ENCODE results near the gene SLC48A1. TPM values are rescaled to one million over a fixed set of nuclear protein-coding genes. Genes with fewer than 3 reads are reported as not detected.

The SLC48A1 gene
- polyA plus RNA-seq, 4 donors = 49.1 to 67.0 (median 58.8) TPM

GRCh38 chr12:47757364-47757839 is 15.6 kb upstream of the SLC48A1 start:
- no peak for DNase-seq (ENCODE audit: low read depth in 4 of 4, low spot score in 2 of 4)

GRCh38 chr12:47757840-47758583 is 15.0 kb upstream of the SLC48A1 start:
- DNase-seq (ENCODE audit: low read depth in 4 of 4, low spot score in 2 of 4) = no peak

- DNase-seq (ENCODE audit: low read depth in 4 of 4, low spot score in 2 of 4) = no peak
Measured at GRCh38 chr12:47758584-47758833, 14.5 kb upstream of the SLC48A1 start.

- peak in 1 of 4 donors; percentile 64 for DNase-seq (ENCODE audit: low read depth in 4 of 4, low spot score in 2 of 4)
Measured at GRCh38 chr12:47758834-47759690, 14.0 kb upstream of the SLC48A1 start, which contains the start of gene RAPGEF3. TSS of gene RAPGEF3 (minus strand) at chr12:47758880. CDS start at chr12:47758556, 324 bp downstream.

- DNase-seq (ENCODE audit: low read depth in 4 of 4, low spot score in 2 of 4) = no peak
Measured at GRCh38 chr12:47762850-47763465, 10.1 kb upstream of the SLC48A1 start.

- no peak for DNase-seq (ENCODE audit: low read depth in 4 of 4, low spot score in 2 of 4)
Measured at GRCh38 chr12:47763481-47764346, 9.3 kb upstream of the SLC48A1 start.

GRCh38 chr12:47766502-47767215 is 6.4 kb upstream of the SLC48A1 start:
- no peak for DNase-seq (ENCODE audit: low read depth in 4 of 4, low spot score in 2 of 4)

GRCh38 chr12:47767216-47767724 is 5.8 kb upstream of the SLC48A1 start:
- no peak for DNase-seq (ENCODE audit: low read depth in 4 of 4, low spot score in 2 of 4)

GRCh38 chr12:47768323-47768811 is 4.7 kb upstream of the SLC48A1 start:
- no peak for DNase-seq (ENCODE audit: low read depth in 4 of 4, low spot score in 2 of 4)

GRCh38 chr12:47769234-47770085 is 3.6 kb upstream of the SLC48A1 start:
- DNase-seq (ENCODE audit: low read depth in 4 of 4, low spot score in 2 of 4) = no peak

GRCh38 chr12:47770086-47770726 is 2.8 kb upstream of the SLC48A1 start:
- DNase-seq (ENCODE audit: low read depth in 4 of 4, low spot score in 2 of 4) = no peak

- no peak for DNase-seq (ENCODE audit: low read depth in 4 of 4, low spot score in 2 of 4)
Measured at GRCh38 chr12:47771304-47771703, 1.7 kb upstream of the SLC48A1 start.

- no peak for DNase-seq (ENCODE audit: low read depth in 4 of 4, low spot score in 2 of 4)
Measured at GRCh38 chr12:47772094-47772660, 861 bp upstream of the SLC48A1 start.

GRCh38 chr12:47772738-47773061 is 338 bp upstream of the SLC48A1 start:
- no peak for DNase-seq (ENCODE audit: low read depth in 4 of 4, low spot score in 2 of 4)

GRCh38 chr12:47773858-47774580 is 981 bp downstream of the SLC48A1 start:
- DNase-seq (ENCODE audit: low read depth in 4 of 4, low spot score in 2 of 4) = no peak

GRCh38 chr12:47774663-47775062 is 1.6 kb downstream of the SLC48A1 start:
- no peak for DNase-seq (ENCODE audit: low read depth in 4 of 4, low spot score in 2 of 4)

Measured in left renal cortex interstitium (tissue), 4 donors.